Measurements from ENCODE around the gene UNC5CL.
"Not testable (repeated sequence)": the region's sequence is repeated elsewhere in the genome, so short reads cannot be mapped to it uniquely, and the experiment has no call there.

UNC5CL gene

DNA sequence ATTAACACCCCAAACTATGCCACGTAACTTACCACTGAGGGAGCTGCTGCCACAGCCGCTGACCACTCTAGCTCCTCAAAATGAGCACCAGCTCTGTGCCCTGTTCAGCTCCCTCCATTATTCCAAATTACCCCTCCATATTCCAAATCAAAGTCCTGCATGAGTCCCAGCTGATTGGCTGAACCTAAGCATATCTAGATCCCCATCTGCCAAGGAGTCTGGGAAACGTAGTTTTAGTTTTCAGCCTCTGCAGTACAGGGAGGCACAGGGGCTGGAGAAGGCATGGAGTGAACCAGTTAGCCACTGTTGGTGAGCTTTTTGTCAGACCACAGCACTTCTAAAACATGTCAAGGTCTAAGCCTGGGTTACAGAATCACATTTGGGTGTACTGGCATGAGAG lies 15.9 kb downstream of the UNC5CL start:
- Mint-ChIP-seq H3K4me1 (ENCODE audit: low read depth) (peaks cover 23% of the 10 kb centered on the region), H3K4me3 (no peak overlapping the region), H3K36me3 (ENCODE audit: low read depth) (no peaks in the 10 kb centered on the region), H3K27me3 (peaks cover 1% of the 10 kb centered on the region), H3K9me3 (no peaks in the 10 kb centered on the region), H3K27ac (no peak overlapping the region)
- intact Hi-C loops (cut with micrococcal nuclease) = no loop called here

GRCh38 chr6:41022294-41022693 lies 16.7 kb downstream of the UNC5CL start:
- H3K27me3 Mint-ChIP-seq = peaks cover 5% of the 10 kb centered on the region
- intact Hi-C loops (cut with micrococcal nuclease) = no loop called here
- no peak overlapping the region for H3K27ac Mint-ChIP-seq
- H3K9me3 Mint-ChIP-seq = no peaks in the 10 kb centered on the region
- peaks cover 15% of the 10 kb centered on the region for H3K4me1 Mint-ChIP-seq (ENCODE audit: low read depth)
- no peak overlapping the region for H3K4me3 Mint-ChIP-seq
- no peaks in the 10 kb centered on the region for H3K36me3 Mint-ChIP-seq (ENCODE audit: low read depth)

DNA sequence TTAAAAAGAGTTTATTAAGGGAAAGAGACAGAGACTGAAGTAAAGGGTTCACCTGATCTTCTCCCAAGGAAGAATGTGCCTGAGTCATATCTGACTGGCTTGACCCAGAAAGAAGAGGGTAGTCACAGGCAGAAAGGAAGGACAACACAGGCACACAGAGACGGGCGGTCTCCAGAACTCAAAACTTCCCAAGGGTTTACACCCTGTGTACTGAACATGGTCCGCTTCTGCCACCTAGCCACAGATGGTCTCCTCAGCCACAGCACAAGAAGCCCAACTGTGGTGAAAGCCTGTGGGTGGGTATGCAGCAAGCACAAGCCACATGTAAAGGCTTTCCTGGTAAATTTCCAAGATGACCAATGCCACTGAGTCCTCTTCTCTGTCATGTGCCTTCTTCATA lies 17.2 kb downstream of the UNC5CL start:
- H3K4me3 Mint-ChIP-seq = no peak overlapping the region
- intact Hi-C loops (cut with micrococcal nuclease) = no loop called here
- H3K36me3 Mint-ChIP-seq (ENCODE audit: low read depth) = no peaks in the 10 kb centered on the region
- H3K27ac Mint-ChIP-seq = no peak overlapping the region
- peaks cover 5% of the 10 kb centered on the region for H3K27me3 Mint-ChIP-seq
- no peaks in the 10 kb centered on the region for H3K9me3 Mint-ChIP-seq
- peaks cover 10% of the 10 kb centered on the region for H3K4me1 Mint-ChIP-seq (ENCODE audit: low read depth)

DNA sequence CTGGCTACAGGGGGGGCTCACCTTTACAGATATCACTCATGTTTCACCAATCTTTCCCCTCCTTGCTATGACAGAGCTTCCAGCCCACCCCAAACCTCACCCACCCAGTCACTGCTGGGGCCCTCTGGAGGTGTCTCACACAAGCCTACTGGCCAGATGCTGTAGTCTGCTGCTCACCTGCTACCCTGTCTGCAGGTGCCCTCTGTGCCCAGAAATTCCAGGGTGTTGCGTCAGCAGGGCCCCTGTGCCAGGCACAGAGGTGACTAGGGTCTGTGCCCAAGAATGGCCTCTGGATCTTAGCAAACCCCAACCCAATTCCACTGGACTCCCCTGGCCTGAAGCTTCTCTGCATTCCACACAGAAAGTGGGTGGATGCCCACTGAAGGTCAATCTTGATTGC lies 21.4 kb downstream of the UNC5CL start:
- no peak overlapping the region for H3K4me3 Mint-ChIP-seq
- intact Hi-C loops (cut with micrococcal nuclease) = no loop called here
- H3K9me3 Mint-ChIP-seq = no peaks in the 10 kb centered on the region
- peaks cover 5% of the 10 kb centered on the region for H3K27me3 Mint-ChIP-seq
- peaks cover 5% of the 10 kb centered on the region for H3K4me1 Mint-ChIP-seq (ENCODE audit: low read depth)
- H3K27ac Mint-ChIP-seq = no peak overlapping the region
- H3K36me3 Mint-ChIP-seq (ENCODE audit: low read depth) = no peaks in the 10 kb centered on the region

- H3K27ac Mint-ChIP-seq; H3K4me1 Mint-ChIP-seq (ENCODE audit: low read depth); H3K4me3 Mint-ChIP-seq; intact Hi-C loops (cut with micrococcal nuclease); H3K9me3 Mint-ChIP-seq; H3K27me3 Mint-ChIP-seq; H3K36me3 Mint-ChIP-seq (ENCODE audit: low read depth): not testable (repeated sequence)
Measured at GRCh38 chr6:41015860-41016259, 23.2 kb downstream of the UNC5CL start.

DNA sequence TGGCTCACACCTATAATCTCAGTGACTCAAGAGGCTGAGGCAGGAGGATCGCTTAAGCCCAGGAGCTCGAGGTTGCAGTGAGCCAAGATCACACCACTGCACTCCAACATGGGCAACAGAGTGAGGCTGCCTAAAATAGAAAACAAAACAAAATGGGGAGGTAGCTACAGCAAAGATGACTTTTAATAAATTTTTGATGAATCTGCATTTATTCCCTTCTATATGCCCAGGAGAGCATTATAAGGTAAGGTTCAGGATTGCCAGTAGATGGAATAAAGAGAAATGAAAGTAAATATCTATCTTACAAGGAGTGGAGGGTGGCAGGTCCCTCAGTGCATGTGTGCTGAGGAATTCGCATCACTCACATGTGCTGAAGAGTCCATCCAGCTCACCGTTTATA lies 24.2 kb downstream of the UNC5CL start:
- H3K4me3 Mint-ChIP-seq = no peak overlapping the region
- intact Hi-C loops (cut with micrococcal nuclease) = no loop called here
- no peaks in the 10 kb centered on the region for H3K36me3 Mint-ChIP-seq (ENCODE audit: low read depth)
- no peak overlapping the region for H3K27ac Mint-ChIP-seq
- no peaks in the 10 kb centered on the region for H3K9me3 Mint-ChIP-seq
- H3K4me1 Mint-ChIP-seq (ENCODE audit: low read depth) = peaks cover 6% of the 10 kb centered on the region
- H3K27me3 Mint-ChIP-seq = peaks cover 6% of the 10 kb centered on the region

- no peaks in the 10 kb centered on the region for H3K9me3 Mint-ChIP-seq
- H3K4me3 Mint-ChIP-seq = no peak overlapping the region
- peaks cover 6% of the 10 kb centered on the region for H3K27me3 Mint-ChIP-seq
- H3K36me3 Mint-ChIP-seq (ENCODE audit: low read depth) = no peaks in the 10 kb centered on the region
- intact Hi-C loops (cut with micrococcal nuclease) = no loop called here
- H3K27ac Mint-ChIP-seq = no peak overlapping the region
- peaks cover 6% of the 10 kb centered on the region for H3K4me1 Mint-ChIP-seq (ENCODE audit: low read depth)
Measured at GRCh38 chr6:41013466-41014153, 25.4 kb downstream of the UNC5CL start.

GRCh38 chr6:41011673-41012072 lies 27.3 kb downstream of the UNC5CL start:
- intact Hi-C loops (cut with micrococcal nuclease) = no loop called here
- H3K9me3 Mint-ChIP-seq = no peaks in the 10 kb centered on the region
- no peaks in the 10 kb centered on the region for H3K36me3 Mint-ChIP-seq (ENCODE audit: low read depth)
- H3K27me3 Mint-ChIP-seq = peaks cover 4% of the 10 kb centered on the region
- H3K4me3 Mint-ChIP-seq = no peak overlapping the region
- no peak overlapping the region for H3K27ac Mint-ChIP-seq
- peaks cover 6% of the 10 kb centered on the region for H3K4me1 Mint-ChIP-seq (ENCODE audit: low read depth)

DNA sequence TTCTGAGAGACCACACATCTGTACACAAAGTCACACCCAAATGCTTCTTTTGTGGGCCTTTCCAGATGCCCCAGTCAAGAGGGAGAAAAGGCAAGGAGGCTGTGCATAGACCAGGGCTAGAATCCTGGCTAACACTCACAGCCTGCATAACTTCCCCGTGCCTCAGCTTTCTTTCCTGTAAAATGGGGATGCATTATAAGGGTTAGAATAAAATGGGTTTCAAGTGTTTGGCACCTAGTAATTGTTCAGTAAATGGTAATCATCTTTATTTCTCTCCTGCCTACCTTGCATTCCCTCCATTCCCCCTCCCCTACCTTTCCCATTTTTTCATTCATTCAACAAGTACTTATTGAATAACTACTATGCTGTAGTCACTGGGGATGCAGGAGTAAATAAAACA lies 29.4 kb downstream of the UNC5CL start:
- peaks cover 12% of the 10 kb centered on the region for H3K27me3 Mint-ChIP-seq
- no peaks in the 10 kb centered on the region for H3K9me3 Mint-ChIP-seq
- intact Hi-C loops (cut with micrococcal nuclease) = no loop called here
- H3K36me3 Mint-ChIP-seq (ENCODE audit: low read depth) = no peaks in the 10 kb centered on the region
- H3K27ac Mint-ChIP-seq = no peak overlapping the region
- peaks cover 6% of the 10 kb centered on the region for H3K4me1 Mint-ChIP-seq (ENCODE audit: low read depth)
- H3K4me3 Mint-ChIP-seq = no peak overlapping the region

- H3K27me3 Mint-ChIP-seq = peaks cover 27% of the 10 kb centered on the region
- H3K27ac Mint-ChIP-seq = no peak overlapping the region
- H3K4me1 Mint-ChIP-seq (ENCODE audit: low read depth) = peaks cover 5% of the 10 kb centered on the region
- no peak overlapping the region for H3K4me3 Mint-ChIP-seq
- intact Hi-C loops (cut with micrococcal nuclease) = no loop called here
- no peaks in the 10 kb centered on the region for H3K36me3 Mint-ChIP-seq (ENCODE audit: low read depth)
- no peaks in the 10 kb centered on the region for H3K9me3 Mint-ChIP-seq
Measured at GRCh38 chr6:41008011-41008410, 31.0 kb downstream of the UNC5CL start.

- H3K27ac Mint-ChIP-seq; H3K9me3 Mint-ChIP-seq; H3K4me1 Mint-ChIP-seq (ENCODE audit: low read depth); H3K4me3 Mint-ChIP-seq; H3K36me3 Mint-ChIP-seq (ENCODE audit: low read depth): not testable (repeated sequence)
- peaks cover 38% of the 10 kb centered on the region for H3K27me3 Mint-ChIP-seq
- intact Hi-C loops (cut with micrococcal nuclease) = loop anchor here (1.0 to 2.0 kb wide), 3 partner anchors 20 to 312 kb away; no protein-coding TSS in a partner anchor
Measured at GRCh38 chr6:41006980-41007379, 32.0 kb downstream of the UNC5CL start.

GRCh38 chr6:41006217-41006616 lies 32.8 kb downstream of the UNC5CL start:
- H3K36me3 Mint-ChIP-seq (ENCODE audit: low read depth); H3K4me1 Mint-ChIP-seq (ENCODE audit: low read depth); H3K4me3 Mint-ChIP-seq; H3K27ac Mint-ChIP-seq; H3K9me3 Mint-ChIP-seq: not testable (repeated sequence)
- intact Hi-C loops (cut with micrococcal nuclease) = loop anchor here (1.0 to 2.0 kb wide), 3 partner anchors 21 to 313 kb away; no protein-coding TSS in a partner anchor
- H3K27me3 Mint-ChIP-seq = peaks cover 44% of the 10 kb centered on the region

DNA sequence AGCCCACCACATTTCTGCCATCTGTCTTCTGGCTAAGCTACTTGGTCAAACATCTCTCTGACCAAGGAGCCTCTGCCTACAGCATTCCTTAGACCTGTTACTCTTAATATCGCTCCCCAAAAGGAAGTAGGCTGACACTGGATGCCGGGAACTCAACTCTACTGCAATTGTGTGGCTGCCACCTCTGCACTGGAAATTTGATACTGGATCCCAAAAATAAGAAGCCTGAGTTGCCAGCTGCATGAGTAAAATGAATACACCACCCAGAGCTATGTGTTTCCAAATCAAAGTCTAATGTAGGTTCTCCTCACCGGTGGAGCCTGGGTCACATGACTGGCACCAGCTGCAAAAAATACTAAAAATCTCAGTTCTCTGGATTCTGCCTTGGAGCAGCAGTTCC lies 36.9 kb downstream of the UNC5CL start:
- no peak overlapping the region for H3K4me3 Mint-ChIP-seq
- peaks cover 12% of the 10 kb centered on the region for H3K4me1 Mint-ChIP-seq (ENCODE audit: low read depth)
- no peaks in the 10 kb centered on the region for H3K9me3 Mint-ChIP-seq
- H3K27me3 Mint-ChIP-seq = peaks cover 52% of the 10 kb centered on the region
- H3K27ac Mint-ChIP-seq = no peak overlapping the region
- intact Hi-C loops (cut with micrococcal nuclease) = no loop called here
- no peaks in the 10 kb centered on the region for H3K36me3 Mint-ChIP-seq (ENCODE audit: low read depth)

DNA sequence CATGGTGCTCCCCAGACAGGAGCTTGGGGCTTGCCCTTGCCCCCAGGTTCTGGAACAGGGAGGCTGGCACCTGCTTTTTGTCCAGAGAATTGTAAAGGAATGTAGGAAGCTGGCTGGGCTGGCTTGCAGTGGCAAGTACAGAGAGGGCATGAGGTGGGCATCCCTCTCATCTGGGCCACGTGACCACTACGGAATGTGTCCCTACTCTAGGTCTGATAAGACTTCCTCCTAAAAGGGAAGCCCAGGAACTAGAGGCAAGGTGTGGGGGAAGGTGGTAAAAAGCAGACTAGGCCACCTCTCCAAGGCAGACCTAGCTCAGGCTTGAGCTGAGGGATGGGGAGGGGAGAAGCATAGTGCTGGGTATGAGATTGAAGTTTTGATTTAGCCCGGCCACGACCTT lies 38.8 kb downstream of the UNC5CL start:
- H3K9me3 Mint-ChIP-seq = no peaks in the 10 kb centered on the region
- intact Hi-C loops (cut with micrococcal nuclease) = no loop called here
- H3K36me3 Mint-ChIP-seq (ENCODE audit: low read depth) = no peaks in the 10 kb centered on the region
- H3K27ac Mint-ChIP-seq = peak overlapping the region; percentile 69
- H3K4me3 Mint-ChIP-seq = no peak overlapping the region
- H3K27me3 Mint-ChIP-seq = peaks cover 52% of the 10 kb centered on the region
- peaks cover 12% of the 10 kb centered on the region for H3K4me1 Mint-ChIP-seq (ENCODE audit: low read depth)

- Mint-ChIP-seq H3K9me3 (no peaks in the 10 kb centered on the region), H3K36me3 (ENCODE audit: low read depth) (no peaks in the 10 kb centered on the region), H3K4me3 (no peak overlapping the region), H3K27ac (peak overlapping the region; percentile 69), H3K4me1 (ENCODE audit: low read depth) (peaks cover 12% of the 10 kb centered on the region), H3K27me3 (peaks cover 49% of the 10 kb centered on the region)
- intact Hi-C loops (cut with micrococcal nuclease) = no loop called here
Measured at GRCh38 chr6:40999569-40999968, 39.5 kb downstream of the UNC5CL start.

Measured in dendritic cell treated with granulocyte-macrophage colony-stimulating factor and Interleukin-4, amounts not matched to agents 40 ng/mL and 50 ng/mL, for 4 days (primary cell).